DND-41 (cell line): Measurements from ENCODE around the gene BMP7.

Experiments used
- EZH2 ChIP-seq: IDR thresholded peaks from 3 replicates; pipeline ENCODE4 v1.6.1; 2012; ENCODE audit warnings: borderline replicate concordance, low read depth, mild to moderate bottlenecking, moderate library complexity, low read length, inconsistent platforms; ENCODE audit not compliant: severe bottlenecking
- TF ChIP-seq, protein P1 (sequence below): IDR thresholded peaks from 2 replicates; pipeline ENCODE4 v1.5.1; 2012; ENCODE audit warnings: borderline replicate concordance, low read length, moderate library complexity, mild to moderate bottlenecking; ENCODE audit not compliant: poor library complexity, severe bottlenecking; ENCODE audit errors: extremely low read depth

DNA sequence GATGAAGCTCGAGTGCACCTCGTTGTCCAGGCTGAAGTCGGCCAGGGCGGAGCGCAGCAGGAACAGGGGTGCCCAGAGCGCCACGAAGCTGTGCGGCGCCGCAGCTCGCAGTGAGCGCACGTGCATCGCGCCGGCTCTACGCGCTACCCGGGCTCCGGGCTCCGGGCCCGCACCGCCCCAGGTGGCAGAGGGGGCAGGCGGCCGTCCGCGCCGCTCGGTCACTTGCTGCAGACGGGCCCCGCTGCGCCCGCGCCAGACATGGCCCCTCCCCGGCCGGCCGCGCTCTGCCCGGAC is 497 bp downstream of the BMP7 start:
- TF ChIP-seq, protein P1, sequence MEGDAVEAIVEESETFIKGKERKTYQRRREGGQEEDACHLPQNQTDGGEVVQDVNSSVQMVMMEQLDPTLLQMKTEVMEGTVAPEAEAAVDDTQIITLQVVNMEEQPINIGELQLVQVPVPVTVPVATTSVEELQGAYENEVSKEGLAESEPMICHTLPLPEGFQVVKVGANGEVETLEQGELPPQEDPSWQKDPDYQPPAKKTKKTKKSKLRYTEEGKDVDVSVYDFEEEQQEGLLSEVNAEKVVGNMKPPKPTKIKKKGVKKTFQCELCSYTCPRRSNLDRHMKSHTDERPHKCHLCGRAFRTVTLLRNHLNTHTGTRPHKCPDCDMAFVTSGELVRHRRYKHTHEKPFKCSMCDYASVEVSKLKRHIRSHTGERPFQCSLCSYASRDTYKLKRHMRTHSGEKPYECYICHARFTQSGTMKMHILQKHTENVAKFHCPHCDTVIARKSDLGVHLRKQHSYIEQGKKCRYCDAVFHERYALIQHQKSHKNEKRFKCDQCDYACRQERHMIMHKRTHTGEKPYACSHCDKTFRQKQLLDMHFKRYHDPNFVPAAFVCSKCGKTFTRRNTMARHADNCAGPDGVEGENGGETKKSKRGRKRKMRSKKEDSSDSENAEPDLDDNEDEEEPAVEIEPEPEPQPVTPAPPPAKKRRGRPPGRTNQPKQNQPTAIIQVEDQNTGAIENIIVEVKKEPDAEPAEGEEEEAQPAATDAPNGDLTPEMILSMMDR = no peak
- TF ChIP-seq EZH2 = no peak
